Sigmoid colon (tissue), 7 donors: ENCODE measurements around the gene MAGI2. TPM values are rescaled to one million over a fixed set of nuclear protein-coding genes. Genes with fewer than 3 reads are reported as not detected.

Source experiments
- DNase-seq: peaks from one replicate; pipeline ENCODE4 v3.0.0-alpha.2; 2019
- H3K27ac ChIP-seq, 4 donors: fragments of 200-600 bp; sonication (generic); one replicate each; pipeline ENCODE4 v1.5.1; 2016 to 2019; ENCODE audit warnings: mild to moderate bottlenecking in 1 of 4
- H3K27me3 ChIP-seq, 3 donors: fragments of 200-600 bp; sonication (generic); one replicate each; pipeline ENCODE4 v1.5.1; 2019; ENCODE audit warnings: mild to moderate bottlenecking in 1 of 3
- H3K36me3 ChIP-seq, 4 donors: fragments of 200-600 bp; sonication (generic); one replicate each; pipeline ENCODE4 v1.5.1; 2016 to 2019
- H3K4me1 ChIP-seq, 4 donors: fragments of 200-600 bp; sonication (generic); one replicate each; pipeline ENCODE4 v1.5.1; 2017 to 2019
- H3K4me3 ChIP-seq, 4 donors: fragments of 200-600 bp; sonication (generic); one replicate each; pipeline ENCODE4 v1.5.1; 2017 to 2019; ENCODE audit warnings: mild to moderate bottlenecking in 2 of 4, moderate library complexity in 1 of 4
- H3K9me3 ChIP-seq, 4 donors: fragments of 200-600 bp in 3 of 4; sonication (generic) in 3 of 4; one replicate each; pipeline versions ENCODE4 v1.5.1 to v1.6.1; 2013 to 2019
- EP300 ChIP-seq, 4 donors: sonication (generic); formaldehyde crosslinking; IDR thresholded peaks; one replicate each; pipeline ENCODE4 v1.6.1; 2017; ENCODE audit warnings: antibody characterized with exemption in 4 of 4
- POLR2A ChIP-seq, 2 donors: fragments of 450-650 bp; IDR thresholded peaks; one replicate each; pipeline ENCODE4 v1.6.1; 2016; ENCODE audit warnings: antibody characterized with exemption in 2 of 2, mild to moderate bottlenecking in 2 of 2, moderate library complexity in 2 of 2
- POLR2AphosphoS5 ChIP-seq, 4 donors: sonication (generic); formaldehyde crosslinking; IDR thresholded peaks; one replicate each; pipeline ENCODE4 v1.6.1; 2017; ENCODE audit warnings: antibody characterized with exemption in 4 of 4
- WGBS, 2 donors: extraction: QIAGEN DNeasy Blood & Tissue Kit; methylation state at CpG; one replicate each; pipeline ENCODE4 v1.1.7; 2013; 5-methylcytosine and 5-hydroxymethylcytosine counted together
- intact Hi-C: fragments of 100-400 bp; cut with DNase I; formaldehyde crosslinking; loops from one replicate; pipeline ENCODE4 v1.15.1; 2023
- polyA plus RNA-seq, 3 donors: library from polyadenylated mRNA; stranded (reverse); fragments of 200-250 nt; gene quantifications; one replicate each; pipeline ENCODE4 v1.2.3, GENCODE V29; 2013
- total RNA-seq, 4 donors: library from RNA; depleted of rRNA; stranded (reverse); fragments of >200 nt; gene quantifications; one replicate each; pipeline ENCODE4 v1.1.0, GENCODE V29; 2016
- TF ChIP-seq, protein P1 (sequence below), 4 experiments: fragments of 450-650 bp in 3 of 4; fragments of 200-600 bp in 1 of 4; IDR thresholded peaks; one replicate each; pipeline ENCODE4 v1.5.1; 2016 to 2019; ENCODE audit warnings: antibody characterized with exemption in 4 of 4, mild to moderate bottlenecking in 3 of 4, moderate library complexity in 2 of 4
- donor health status: healthy with polysubstance abuse.
- donor health status: Bipolar disorder and iron deficiency.
- donor health status: healthy.

Gene MAGI2
- total and polyA plus RNA-seq, 7 donors, result 0.69 to 26.9 (median 14.7) TPM

DNA sequence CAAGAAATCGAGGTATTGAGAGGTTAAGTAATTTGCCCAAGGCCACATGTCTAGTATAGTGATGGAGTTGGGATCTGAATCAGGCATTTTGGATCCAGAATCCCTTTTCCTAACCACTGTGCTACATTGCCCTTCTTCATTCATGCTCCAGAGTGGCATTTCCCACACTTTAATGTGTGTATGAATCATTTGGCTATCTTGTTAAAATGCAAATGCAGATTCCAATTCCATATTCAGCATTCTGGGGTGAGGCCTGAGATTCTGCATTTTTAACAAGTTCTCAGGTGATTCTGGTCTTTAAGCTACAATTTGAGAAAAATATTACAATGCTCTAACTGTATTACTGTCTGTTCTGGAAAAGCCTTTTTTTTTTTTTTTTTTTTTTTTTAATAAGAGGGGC, 1023.6 kb downstream of the MAGI2 start:
- Histone ChIP-seq H3K36me3 (no peaks in the 10 kb centered on the region), H3K4me3 (no peak overlapping the region), H3K27ac (no peak overlapping the region), H3K27me3 (no peaks in the 10 kb centered on the region), H3K4me1 (no peaks in the 10 kb centered on the region), H3K9me3 (no peaks in the 10 kb centered on the region)
- DNase-seq, result no peak
- TF ChIP-seq, protein P1, sequence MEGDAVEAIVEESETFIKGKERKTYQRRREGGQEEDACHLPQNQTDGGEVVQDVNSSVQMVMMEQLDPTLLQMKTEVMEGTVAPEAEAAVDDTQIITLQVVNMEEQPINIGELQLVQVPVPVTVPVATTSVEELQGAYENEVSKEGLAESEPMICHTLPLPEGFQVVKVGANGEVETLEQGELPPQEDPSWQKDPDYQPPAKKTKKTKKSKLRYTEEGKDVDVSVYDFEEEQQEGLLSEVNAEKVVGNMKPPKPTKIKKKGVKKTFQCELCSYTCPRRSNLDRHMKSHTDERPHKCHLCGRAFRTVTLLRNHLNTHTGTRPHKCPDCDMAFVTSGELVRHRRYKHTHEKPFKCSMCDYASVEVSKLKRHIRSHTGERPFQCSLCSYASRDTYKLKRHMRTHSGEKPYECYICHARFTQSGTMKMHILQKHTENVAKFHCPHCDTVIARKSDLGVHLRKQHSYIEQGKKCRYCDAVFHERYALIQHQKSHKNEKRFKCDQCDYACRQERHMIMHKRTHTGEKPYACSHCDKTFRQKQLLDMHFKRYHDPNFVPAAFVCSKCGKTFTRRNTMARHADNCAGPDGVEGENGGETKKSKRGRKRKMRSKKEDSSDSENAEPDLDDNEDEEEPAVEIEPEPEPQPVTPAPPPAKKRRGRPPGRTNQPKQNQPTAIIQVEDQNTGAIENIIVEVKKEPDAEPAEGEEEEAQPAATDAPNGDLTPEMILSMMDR (IDR thresholded peaks at IDR 0.05), result no peak
- TF ChIP-seq EP300 (IDR thresholded peaks at IDR 0.05) (no peak), POLR2A (IDR thresholded peaks at IDR 0.05) (no peak)
- intact Hi-C loops, result no loop called here
- WGBS, 2 donors, result 31 to 72% methylated on average over 1 of the region's 1 CpG

DNA sequence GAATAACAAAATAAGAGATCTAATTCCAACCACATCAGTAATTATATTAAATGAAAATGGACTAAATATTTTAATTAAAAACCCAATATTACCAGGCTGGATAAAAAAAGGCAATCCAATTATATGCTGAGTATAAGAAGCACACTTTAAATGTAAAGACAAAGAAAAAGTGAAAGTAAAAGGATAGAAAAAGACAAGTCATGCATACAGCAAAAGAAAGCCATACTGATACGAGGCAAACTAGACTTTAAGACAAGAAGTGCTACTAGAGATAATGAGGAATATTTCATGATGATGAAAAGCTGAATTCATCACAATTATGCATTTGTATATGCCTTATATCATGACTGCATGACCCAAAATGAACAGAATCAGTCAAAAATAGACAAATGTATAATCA, 1026.3 kb downstream of the MAGI2 start:
- no peaks in the 10 kb centered on the region for H3K4me1 ChIP-seq
- H3K4me3 ChIP-seq, result no peak overlapping the region
- no peaks in the 10 kb centered on the region for H3K27me3 ChIP-seq
- TF ChIP-seq POLR2A (IDR thresholded peaks at IDR 0.05) (no peak), EP300 (IDR thresholded peaks at IDR 0.05) (no peak), POLR2AphosphoS5 (IDR thresholded peaks at IDR 0.05) (no peak)
- TF ChIP-seq, protein P1 (IDR thresholded peaks at IDR 0.05), result no peak
- 41 to 48% methylated on average over 1 of the region's 1 CpG for WGBS, 2 donors
- no peak overlapping the region for H3K27ac ChIP-seq
- H3K36me3 ChIP-seq, result no peaks in the 10 kb centered on the region
- no peak for DNase-seq
- intact Hi-C loops, result no loop called here
- no peaks in the 10 kb centered on the region for H3K9me3 ChIP-seq

DNA sequence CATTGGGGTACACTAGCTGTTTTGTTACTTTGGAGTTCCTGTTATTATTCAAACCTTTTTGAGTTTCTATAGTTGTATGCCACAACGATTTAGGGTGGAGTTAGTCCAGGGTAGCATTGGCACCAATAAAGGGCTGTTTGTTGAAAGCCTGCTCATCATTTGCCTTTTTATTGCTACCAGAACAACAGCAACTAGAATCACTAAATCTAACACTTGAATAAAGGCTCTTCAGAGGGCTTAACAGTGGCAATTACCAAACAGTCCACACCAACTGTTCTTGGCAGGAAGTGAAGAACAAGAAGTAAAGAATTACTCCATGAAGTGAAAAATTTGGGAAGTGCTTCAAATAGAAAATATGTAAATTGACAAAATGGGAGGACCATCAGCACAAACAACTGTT, 1033.5 kb downstream of the MAGI2 start:
- H3K27ac ChIP-seq, result no peak overlapping the region
- no peak for DNase-seq
- no peaks in the 10 kb centered on the region for H3K4me1 ChIP-seq
- 14 to 37% methylated on average over 1 of the region's 1 CpG for WGBS, 2 donors
- H3K36me3 ChIP-seq, result no peaks in the 10 kb centered on the region
- no peak overlapping the region for H3K4me3 ChIP-seq
- intact Hi-C loops, result no loop called here
- no peaks in the 10 kb centered on the region for H3K27me3 ChIP-seq
- H3K9me3 ChIP-seq, result no peaks in the 10 kb centered on the region
- TF ChIP-seq POLR2AphosphoS5 (IDR thresholded peaks at IDR 0.05) (no peak), POLR2A (IDR thresholded peaks at IDR 0.05) (no peak), EP300 (IDR thresholded peaks at IDR 0.05) (no peak)
- TF ChIP-seq, protein P1 (IDR thresholded peaks at IDR 0.05), result no peak

DNA sequence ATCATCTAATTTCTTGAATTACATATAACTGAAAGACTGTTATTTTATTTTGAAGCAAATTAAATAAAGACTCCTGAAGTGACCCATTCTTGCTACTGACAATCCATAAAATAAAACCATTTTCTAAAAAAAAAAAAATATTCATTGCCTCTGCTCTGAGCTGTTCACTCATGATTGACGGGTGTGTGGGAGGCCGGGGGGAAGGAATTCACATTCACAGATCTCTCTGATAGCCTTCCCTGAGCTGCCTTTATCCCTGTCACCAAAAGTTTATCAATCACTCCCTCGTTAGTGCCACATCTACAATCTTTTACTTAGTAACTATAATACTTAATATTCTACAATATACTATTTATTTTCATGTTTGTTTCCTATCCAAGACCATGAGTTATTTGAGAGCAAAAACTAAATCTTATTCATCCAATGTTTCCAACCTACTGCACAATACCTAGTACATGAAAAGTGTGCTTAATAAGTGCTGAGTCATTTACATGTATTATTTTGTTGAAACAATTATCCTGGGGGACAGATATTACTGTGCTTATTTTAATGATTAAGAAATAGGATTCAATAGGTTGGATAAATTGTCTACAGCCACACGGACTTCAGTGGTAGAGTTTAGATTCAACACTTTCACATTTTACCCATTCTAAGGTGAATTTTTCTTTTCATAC, 1036.2 kb downstream of the MAGI2 start:
- WGBS, 2 donors, result 78 to 83% methylated on average over 4 of the region's 4 CpGs

More for the DNA sequence above, 1036.2 kb downstream of the MAGI2 start:
- Histone ChIP-seq H3K4me1 (no peaks in the 10 kb centered on the region), H3K4me3 (no peak overlapping the region), H3K27me3 (no peaks in the 10 kb centered on the region), H3K9me3 (no peaks in the 10 kb centered on the region), H3K36me3 (no peaks in the 10 kb centered on the region), H3K27ac (no peak overlapping the region)
- intact Hi-C loops, result no loop called here
- TF ChIP-seq, protein P1 (IDR thresholded peaks at IDR 0.05), result no peak
- TF ChIP-seq POLR2AphosphoS5 (IDR thresholded peaks at IDR 0.05), result no peak
- TF ChIP-seq POLR2A (IDR thresholded peaks at IDR 0.05), result no peak
- no peak for TF ChIP-seq EP300 (IDR thresholded peaks at IDR 0.05)
- DNase-seq, result no peak
